K562 (cell line): Measurements from ENCODE around the gene FAM219B. TPM values are rescaled to one million over a fixed set of nuclear protein-coding genes. Genes with fewer than 3 reads are reported as not detected.

Source experiments
- CCNT2 ChIP-seq: IDR thresholded peaks from 2 replicates; pipeline ENCODE4 v1.6.1; 2011; ENCODE audit warnings: borderline replicate concordance, low read depth, mild to moderate bottlenecking, moderate library complexity, mixed read lengths, low read length; ENCODE audit not compliant: insufficient read length; ENCODE audit errors: extremely low read depth
- ELF4 ChIP-seq: fragments of 450-650 bp; formaldehyde crosslinking; IDR thresholded peaks from 2 replicates; pipeline ENCODE4 v1.4.0; 2022; ENCODE audit warnings: missing genetic modification characterization
- ETS2 ChIP-seq: IDR thresholded peaks from 2 replicates; pipeline ENCODE4 v1.6.1; 2016; ENCODE audit warnings: borderline replicate concordance, missing genetic modification characterization, mild to moderate bottlenecking, moderate library complexity, missing compliant biosample characterization; ENCODE audit not compliant: poor library complexity, severe bottlenecking
- ETV6 ChIP-seq, 3 experiments: fragments of 150-350 bp in 1 of 3; sonication (generic) in 1 of 3; formaldehyde crosslinking in 1 of 3; IDR thresholded peaks; 2 replicates each; pipeline versions ENCODE4 v1.6.1 to v1.8.0; 2014 to 2022; ENCODE audit warnings: borderline replicate concordance in 2 of 3, low read depth in 2 of 3, antibody characterized with exemption in 1 of 3, low read length in 1 of 3, mild to moderate bottlenecking in 1 of 3, missing genetic modification reagents in 1 of 3
- EZH2 ChIP-seq: IDR thresholded peaks from 2 replicates; pipeline ENCODE4 v1.6.1; 2012; ENCODE audit warnings: low read depth, mild to moderate bottlenecking, inconsistent platforms, low read length, borderline replicate concordance
- FOXA1 ChIP-seq: fragments of 450-650 bp; IDR thresholded peaks from 2 replicates; pipeline ENCODE4 v1.6.1; 2016; ENCODE audit warnings: mild to moderate bottlenecking, borderline replicate concordance
- HCFC1 ChIP-seq: IDR thresholded peaks from 2 replicates; pipeline ENCODE4 v1.6.1; 2012; ENCODE audit warnings: low read depth, low read length, improper control_type of control experiment
- HNRNPUL1 ChIP-seq: fragments of 200-400 bp; formaldehyde crosslinking; IDR thresholded peaks from 2 replicates; pipeline ENCODE4 v1.6.1; 2017; ENCODE audit warnings: low read length
- JUN ChIP-seq, 2 experiments: sonication (generic) in 1 of 2; formaldehyde crosslinking in 1 of 2; IDR thresholded peaks; 2 replicates each; pipeline versions ENCODE4 v1.6.1 to v1.8.0; 2012 to 2022; ENCODE audit warnings: borderline replicate concordance in 2 of 2, mild to moderate bottlenecking in 2 of 2, improper control_type of control experiment in 1 of 2, low read depth in 1 of 2, low read length in 1 of 2, missing genetic modification reagents in 1 of 2
- NCOA6 ChIP-seq: fragments of 450-650 bp; IDR thresholded peaks from 2 replicates; pipeline ENCODE4 v1.6.1; 2017; ENCODE audit warnings: mild to moderate bottlenecking
- NFIC ChIP-seq: fragments of 450-650 bp; IDR thresholded peaks from 2 replicates; pipeline ENCODE4 v1.6.1; 2017; ENCODE audit warnings: mild to moderate bottlenecking, inconsistent platforms
- SMAD4 ChIP-seq: fragments of 250-450 bp; sonication (Bioruptor Pico); conservative IDR thresholded peaks from 2 replicates; pipeline ENCODE4 v1.8.0; 2021; ENCODE audit warnings: inconsistent platforms, mild to moderate bottlenecking, moderate library complexity
- ZNF124 ChIP-seq: sonication (generic); formaldehyde crosslinking; IDR thresholded peaks from 2 replicates; pipeline ENCODE4 v1.8.1; 2022; ENCODE audit warnings: missing genetic modification reagents
- ZNF133 ChIP-seq: fragments of 250-450 bp; sonication (Bioruptor Pico); IDR thresholded peaks from 2 replicates; pipeline ENCODE4 v1.4.0; 2020; ENCODE audit warnings: mild to moderate bottlenecking
- ZNF165 ChIP-seq: fragments of 250-450 bp; sonication (Bioruptor Pico); IDR thresholded peaks from 2 replicates; pipeline ENCODE4 v1.4.0; 2020; ENCODE audit warnings: borderline replicate concordance
- polyA plus RNA-seq, 8 experiments: library from polyadenylated mRNA; depleted of rRNA in 4 of 8; stranded (reverse) in 5 of 8; unstranded in 3 of 8; fragments of >200 nt; fragmentation: Nextera tagmentation in 2 of 8; fragmentation: Illumina TruSeq in 1 of 8; extraction: Ambion mirVana in 2 of 8; extraction: Trizol in 1 of 8; gene quantifications; 2 replicates each; pipeline versions ENCODE4 v1.2.1 to v1.2.3, GENCODE V29; 2011 to 2014; ENCODE audit warnings: inconsistent platforms in 1 of 8, missing spikeins in 1 of 8
- total RNA-seq, 7 experiments: library from RNA; depleted of rRNA in 6 of 7; stranded (reverse); fragments of >200 nt in 6 of 7; fragmentation: Illumina TruSeq in 2 of 7; extraction: Trizol in 2 of 7; gene quantifications; 2 replicates each; pipeline versions ENCODE4 v1.2.1 to v1.2.3, GENCODE V29; 2011 to 2021; ENCODE audit warnings: low replicate concordance in 1 of 7
- TF ChIP-seq, protein P1 (sequence below): sonication (generic); formaldehyde crosslinking; IDR thresholded peaks from 2 replicates; pipeline ENCODE4 v1.8.1; 2023; ENCODE audit warnings: mild to moderate bottlenecking, missing genetic modification reagents
- TF ChIP-seq, protein P2 (sequence below), 2 experiments: fragments of 450-650 bp in 1 of 2; sonication (generic) in 1 of 2; formaldehyde crosslinking in 1 of 2; IDR thresholded peaks; 2 replicates each; pipeline versions ENCODE4 v1.7.1 to v1.9.0; 2016 to 2022; ENCODE audit warnings: inconsistent platforms in 1 of 2, mild to moderate bottlenecking in 1 of 2, missing genetic modification reagents in 1 of 2

Gene FAM219B
- total and polyA plus RNA-seq, 9 of the 15 experiments (the other 6 are each of a cell fraction or from before 2014, with no cell fraction given) = 6.8 to 50.4 (median 29.4) TPM

DNA sequence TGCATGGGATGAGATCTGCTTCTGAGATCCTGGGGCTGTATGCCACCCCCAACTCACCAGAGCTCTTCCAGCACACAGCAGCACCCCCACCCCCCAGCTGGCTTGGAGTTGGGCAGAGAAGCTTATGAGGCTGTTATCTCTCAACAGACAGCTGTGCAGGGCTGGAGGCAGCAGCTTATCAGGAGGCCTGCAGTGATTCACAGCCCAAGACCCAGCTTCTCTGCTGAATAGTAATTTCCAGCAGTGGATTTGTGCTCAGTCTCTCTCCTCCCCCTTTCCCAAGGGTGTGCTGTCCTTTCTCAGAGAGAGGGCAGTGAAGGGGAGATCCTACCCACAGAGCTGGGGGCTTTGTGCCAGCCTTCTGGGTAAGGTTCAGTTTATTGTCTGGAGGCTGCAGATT is 47.9 kb upstream of the FAM219B start (continued):
- peak; percentile 85 for TF ChIP-seq JUN (IDR thresholded peaks at IDR 0.05; ENCODE audit: borderline replicate concordance, low read depth, low read length)
- TF ChIP-seq JUN (CRISPR knock-in tag; IDR thresholded peaks at IDR 0.05; ENCODE audit: borderline replicate concordance) = no peak
- 0 out of 2 replicates have a peak, but pooled peaks have one; percentile 49 for TF ChIP-seq ELF4
- TF ChIP-seq ZNF165 = no peak
- TF ChIP-seq NFIC = peak; percentile 96
- TF ChIP-seq SMAD4 (CRISPR knock-in tag) = peak; percentile 97
- TF ChIP-seq EZH2 = peak; percentile 55; the same call in 1 of the 2 replicates
- 0 out of 2 replicates have a peak, but pooled peaks have one; percentile 18 for TF ChIP-seq HCFC1
- no peak for TF ChIP-seq HNRNPUL1
- no peak for TF ChIP-seq ETV6 (IDR thresholded peaks at IDR 0.05; ENCODE audit: borderline replicate concordance in 1 of 2, low read depth in 2 of 2, low read length in 1 of 2)
- no peak for TF ChIP-seq ETV6 (CRISPR knock-in tag; IDR thresholded peaks at IDR 0.05; ENCODE audit: borderline replicate concordance)
- peak; percentile 73; the same call in 1 of the 2 replicates for TF ChIP-seq ZNF133 (CRISPR knock-in tag)
- TF ChIP-seq ETS2 (tag) = no peak
- TF ChIP-seq, protein P1, sequence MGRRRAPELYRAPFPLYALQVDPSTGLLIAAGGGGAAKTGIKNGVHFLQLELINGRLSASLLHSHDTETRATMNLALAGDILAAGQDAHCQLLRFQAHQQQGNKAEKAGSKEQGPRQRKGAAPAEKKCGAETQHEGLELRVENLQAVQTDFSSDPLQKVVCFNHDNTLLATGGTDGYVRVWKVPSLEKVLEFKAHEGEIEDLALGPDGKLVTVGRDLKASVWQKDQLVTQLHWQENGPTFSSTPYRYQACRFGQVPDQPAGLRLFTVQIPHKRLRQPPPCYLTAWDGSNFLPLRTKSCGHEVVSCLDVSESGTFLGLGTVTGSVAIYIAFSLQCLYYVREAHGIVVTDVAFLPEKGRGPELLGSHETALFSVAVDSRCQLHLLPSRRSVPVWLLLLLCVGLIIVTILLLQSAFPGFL (CRISPR knock-in tag) = no peak
- peak; percentile 95 for TF ChIP-seq CCNT2
- no peak for TF ChIP-seq ZNF124
- TF ChIP-seq, protein P2, sequence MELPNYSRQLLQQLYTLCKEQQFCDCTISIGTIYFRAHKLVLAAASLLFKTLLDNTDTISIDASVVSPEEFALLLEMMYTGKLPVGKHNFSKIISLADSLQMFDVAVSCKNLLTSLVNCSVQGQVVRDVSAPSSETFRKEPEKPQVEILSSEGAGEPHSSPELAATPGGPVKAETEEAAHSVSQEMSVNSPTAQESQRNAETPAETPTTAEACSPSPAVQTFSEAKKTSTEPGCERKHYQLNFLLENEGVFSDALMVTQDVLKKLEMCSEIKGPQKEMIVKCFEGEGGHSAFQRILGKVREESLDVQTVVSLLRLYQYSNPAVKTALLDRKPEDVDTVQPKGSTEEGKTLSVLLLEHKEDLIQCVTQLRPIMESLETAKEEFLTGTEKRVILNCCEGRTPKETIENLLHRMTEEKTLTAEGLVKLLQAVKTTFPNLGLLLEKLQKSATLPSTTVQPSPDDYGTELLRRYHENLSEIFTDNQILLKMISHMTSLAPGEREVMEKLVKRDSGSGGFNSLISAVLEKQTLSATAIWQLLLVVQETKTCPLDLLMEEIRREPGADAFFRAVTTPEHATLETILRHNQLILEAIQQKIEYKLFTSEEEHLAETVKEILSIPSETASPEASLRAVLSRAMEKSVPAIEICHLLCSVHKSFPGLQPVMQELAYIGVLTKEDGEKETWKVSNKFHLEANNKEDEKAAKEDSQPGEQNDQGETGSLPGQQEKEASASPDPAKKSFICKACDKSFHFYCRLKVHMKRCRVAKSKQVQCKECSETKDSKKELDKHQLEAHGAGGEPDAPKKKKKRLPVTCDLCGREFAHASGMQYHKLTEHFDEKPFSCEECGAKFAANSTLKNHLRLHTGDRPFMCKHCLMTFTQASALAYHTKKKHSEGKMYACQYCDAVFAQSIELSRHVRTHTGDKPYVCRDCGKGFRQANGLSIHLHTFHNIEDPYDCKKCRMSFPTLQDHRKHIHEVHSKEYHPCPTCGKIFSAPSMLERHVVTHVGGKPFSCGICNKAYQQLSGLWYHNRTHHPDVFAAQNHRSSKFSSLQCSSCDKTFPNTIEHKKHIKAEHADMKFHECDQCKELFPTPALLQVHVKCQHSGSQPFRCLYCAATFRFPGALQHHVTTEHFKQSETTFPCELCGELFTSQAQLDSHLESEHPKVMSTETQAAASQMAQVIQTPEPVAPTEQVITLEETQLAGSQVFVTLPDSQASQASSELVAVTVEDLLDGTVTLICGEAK (IDR thresholded peaks at IDR 0.05) = no peak
- TF ChIP-seq, protein P2 (CRISPR knock-in tag; IDR thresholded peaks at IDR 0.05) = no peak
- no peak for TF ChIP-seq NCOA6
- TF ChIP-seq FOXA1 = no peak
